ENCODE measurements around the gene CREB3L1. TPM values are rescaled to one million over a fixed set of nuclear protein-coding genes. Genes with fewer than 3 reads are reported as not detected.

CREB3L1 gene
- total and polyA plus RNA-seq, 2 of the 13 experiments (the other 11 are each of a cell fraction or from before 2014, with no cell fraction given), result not detected

DNA sequence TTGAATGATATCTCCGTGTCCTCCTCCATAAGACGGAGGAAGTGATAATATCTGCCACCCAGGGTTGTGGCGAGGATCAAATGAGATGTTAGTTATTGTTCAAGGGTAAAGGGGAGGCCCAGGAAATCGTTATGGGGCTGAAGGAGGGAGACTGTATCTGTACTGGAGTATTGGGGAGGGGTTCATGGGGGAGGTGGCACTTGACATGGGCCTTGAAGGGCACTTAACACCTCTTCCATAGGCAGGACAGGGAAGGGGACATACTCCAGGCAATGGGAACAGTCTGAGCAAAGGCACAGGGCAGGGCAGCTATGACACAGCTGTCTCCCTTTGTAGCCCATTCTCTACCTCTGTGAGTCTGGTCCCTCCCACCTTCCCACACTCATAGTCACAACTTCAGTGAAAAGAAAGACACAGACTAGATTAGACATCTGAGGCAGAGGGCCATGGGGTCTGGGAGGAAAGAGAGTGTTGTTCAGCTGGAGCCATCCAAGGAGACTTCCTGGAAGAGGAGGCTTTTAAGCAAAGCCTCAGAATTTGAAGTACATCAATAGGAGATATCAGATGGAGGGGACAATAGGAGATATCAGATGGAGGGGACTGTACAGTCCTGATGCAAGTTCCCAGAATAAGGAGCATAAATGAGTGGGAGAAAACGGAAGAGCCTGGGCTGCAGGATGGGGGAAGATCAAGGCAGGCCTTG, 54.0 kb downstream of the CREB3L1 start:
- ATAC-seq (no peak), FAIRE-seq (no peak), DNase-seq (ENCODE audit: low spot score) (no peak)
- Histone ChIP-seq H3K4me3 (replicated peaks in 1 of 3; ENCODE audit: insufficient read depth in 1 of 3, low read depth in 2 of 3, low read length in 3 of 3) (no peak overlapping the region), H3K27me3 (ENCODE audit: control insufficient read depth in 1 of 2, insufficient read depth in 2 of 2, low read length in 2 of 2) (peaks cover 21 to 86% of the 10 kb centered on the region in 2 experiments), H3K27ac (ENCODE audit: extremely low read length, insufficient read depth, low read length) (no peak overlapping the region), H2AFZ (ENCODE audit: low read length) (no peak overlapping the region), H4K20me1 (ENCODE audit: insufficient read depth, low read length) (peaks cover 7% of the 10 kb centered on the region; the same call in 1 of the 2 replicates), H3K9me3 (ENCODE audit: low read length) (no peaks in the 10 kb centered on the region), H3K9ac (ENCODE audit: insufficient read depth, low read depth, low read length) (no peak overlapping the region), H3K4me2 (ENCODE audit: low read depth, low read length) (no peak overlapping the region), H3K4me1 (ENCODE audit: insufficient read depth, low read length) (0 out of 2 replicates have a peak, but pooled peaks cover under 1% of the 10 kb centered on the region), H3K36me3 (replicated peaks in 1 of 2; ENCODE audit: control insufficient read depth in 1 of 2, insufficient read depth in 2 of 2, low read length in 2 of 2) (no peaks in the 10 kb centered on the region), H3K79me2 (ENCODE audit: insufficient read depth, low read length) (no peaks in the 10 kb centered on the region)
- TF ChIP-seq ZNF30 (CRISPR knock-in tag; IDR thresholded peaks at IDR 0.05), result no peak
- no peak for TF ChIP-seq PAWR (CRISPR knock-in tag; IDR thresholded peaks at IDR 0.05; ENCODE audit: borderline replicate concordance)
- no peak for TF ChIP-seq RARA (CRISPR knock-in tag; IDR thresholded peaks at IDR 0.05)
- TF ChIP-seq ZNF770 (CRISPR knock-in tag; IDR thresholded peaks at IDR 0.05), result no peak
- TF ChIP-seq, protein P1, sequence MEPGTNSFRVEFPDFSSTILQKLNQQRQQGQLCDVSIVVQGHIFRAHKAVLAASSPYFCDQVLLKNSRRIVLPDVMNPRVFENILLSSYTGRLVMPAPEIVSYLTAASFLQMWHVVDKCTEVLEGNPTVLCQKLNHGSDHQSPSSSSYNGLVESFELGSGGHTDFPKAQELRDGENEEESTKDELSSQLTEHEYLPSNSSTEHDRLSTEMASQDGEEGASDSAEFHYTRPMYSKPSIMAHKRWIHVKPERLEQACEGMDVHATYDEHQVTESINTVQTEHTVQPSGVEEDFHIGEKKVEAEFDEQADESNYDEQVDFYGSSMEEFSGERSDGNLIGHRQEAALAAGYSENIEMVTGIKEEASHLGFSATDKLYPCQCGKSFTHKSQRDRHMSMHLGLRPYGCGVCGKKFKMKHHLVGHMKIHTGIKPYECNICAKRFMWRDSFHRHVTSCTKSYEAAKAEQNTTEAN (CRISPR knock-in tag; conservative IDR thresholded peaks at IDR 0.05), result no peak
- no peak for TF ChIP-seq ZNF460 (CRISPR knock-in tag; IDR thresholded peaks at IDR 0.05; ENCODE audit: borderline replicate concordance)
- TF ChIP-seq, protein P2, sequence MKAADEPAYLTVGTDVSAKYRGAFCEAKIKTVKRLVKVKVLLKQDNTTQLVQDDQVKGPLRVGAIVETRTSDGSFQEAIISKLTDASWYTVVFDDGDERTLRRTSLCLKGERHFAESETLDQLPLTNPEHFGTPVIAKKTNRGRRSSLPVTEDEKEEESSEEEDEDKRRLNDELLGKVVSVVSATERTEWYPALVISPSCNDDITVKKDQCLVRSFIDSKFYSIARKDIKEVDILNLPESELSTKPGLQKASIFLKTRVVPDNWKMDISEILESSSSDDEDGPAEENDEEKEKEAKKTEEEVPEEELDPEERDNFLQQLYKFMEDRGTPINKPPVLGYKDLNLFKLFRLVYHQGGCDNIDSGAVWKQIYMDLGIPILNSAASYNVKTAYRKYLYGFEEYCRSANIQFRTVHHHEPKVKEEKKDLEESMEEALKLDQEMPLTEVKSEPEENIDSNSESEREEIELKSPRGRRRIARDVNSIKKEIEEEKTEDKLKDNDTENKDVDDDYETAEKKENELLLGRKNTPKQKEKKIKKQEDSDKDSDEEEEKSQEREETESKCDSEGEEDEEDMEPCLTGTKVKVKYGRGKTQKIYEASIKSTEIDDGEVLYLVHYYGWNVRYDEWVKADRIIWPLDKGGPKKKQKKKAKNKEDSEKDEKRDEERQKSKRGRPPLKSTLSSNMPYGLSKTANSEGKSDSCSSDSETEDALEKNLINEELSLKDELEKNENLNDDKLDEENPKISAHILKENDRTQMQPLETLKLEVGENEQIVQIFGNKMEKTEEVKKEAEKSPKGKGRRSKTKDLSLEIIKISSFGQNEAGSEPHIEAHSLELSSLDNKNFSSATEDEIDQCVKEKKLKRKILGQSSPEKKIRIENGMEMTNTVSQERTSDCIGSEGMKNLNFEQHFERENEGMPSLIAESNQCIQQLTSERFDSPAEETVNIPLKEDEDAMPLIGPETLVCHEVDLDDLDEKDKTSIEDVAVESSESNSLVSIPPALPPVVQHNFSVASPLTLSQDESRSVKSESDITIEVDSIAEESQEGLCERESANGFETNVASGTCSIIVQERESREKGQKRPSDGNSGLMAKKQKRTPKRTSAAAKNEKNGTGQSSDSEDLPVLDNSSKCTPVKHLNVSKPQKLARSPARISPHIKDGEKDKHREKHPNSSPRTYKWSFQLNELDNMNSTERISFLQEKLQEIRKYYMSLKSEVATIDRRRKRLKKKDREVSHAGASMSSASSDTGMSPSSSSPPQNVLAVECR (CRISPR knock-in tag; IDR thresholded peaks at IDR 0.05; ENCODE audit: borderline replicate concordance), result no peak
- TF ChIP-seq POGZ (CRISPR knock-in tag; IDR thresholded peaks at IDR 0.05), result no peak
- TF ChIP-seq ATF7 (IDR thresholded peaks at IDR 0.05), result no peak
- TF ChIP-seq ATF7 (CRISPR knock-in tag; IDR thresholded peaks at IDR 0.05), result no peak
- TF ChIP-seq MAFG (CRISPR knock-in tag; IDR thresholded peaks at IDR 0.05), result no peak
- ChIA-PET POLR2A (interaction anchor here (2.6 kb wide), 1 partner anchor 88 kb away, joined by 7 read pairs; no protein-coding TSS in a partner anchor), CTCF (ENCODE audit: low intra/inter-chr PET ratio, low total read pairs) (no interaction called here)
- no TSS peak for BruUV-seq (replicated peaks)
- in situ Hi-C loops (cut with HindIII; ENCODE audit: extremely low pct_ligation_motif_present, low pct_unique_long_range_greater_than_20kb), result no loop called here
- WGBS (ENCODE audit: low lambda C conversion rate), result 35% methylated on average over 5 of the region's 5 CpGs
- intact Hi-C loops (cut with micrococcal nuclease; ENCODE audit: unreplicated experiment), result no loop called here
